ENCODE measurements around the gene SYP. TPM values are rescaled to one million over a fixed set of nuclear protein-coding genes. Genes with fewer than 3 reads are reported as not detected.

The SYP gene
- total and polyA plus RNA-seq, 3 donors from 2014 or later, result 1.7 to 3.4 (median 2.5) TPM

DNA sequence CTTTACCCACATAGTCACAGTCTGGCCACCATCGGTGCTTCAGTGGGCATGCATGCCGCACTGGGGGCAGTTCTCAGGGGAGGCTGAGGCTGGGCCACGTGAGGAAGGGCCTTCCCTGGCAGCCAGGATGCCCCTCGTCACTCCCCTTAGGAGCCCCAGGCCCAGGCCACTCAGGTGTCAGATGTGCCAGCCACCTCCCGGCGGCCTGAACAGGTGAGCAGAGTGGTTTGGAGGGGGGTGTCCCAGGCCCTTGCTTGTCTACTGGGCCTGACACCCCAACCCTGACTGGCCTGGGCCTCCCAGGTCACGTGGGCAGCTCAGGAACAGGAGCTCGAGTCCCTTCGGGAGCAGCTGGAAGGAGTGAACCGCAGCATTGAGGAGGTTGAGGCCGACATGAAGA is 47.4 kb upstream of the SYP start:
- Histone ChIP-seq H3K4me1 (no peaks in the 10 kb centered on the region), H3K4me3 (no peak overlapping the region), H3K27ac (no peak overlapping the region), H3K9me3 (no peaks in the 10 kb centered on the region), H3K36me3 (ENCODE audit: low read depth, missing control alignments) (no peaks in the 10 kb centered on the region), H3K27me3 (no peaks in the 10 kb centered on the region)
- no peak for DNase-seq
- 95 to 96% methylated on average over 5 to 6 of the region's 11 CpGs for WGBS, 2 donors
- TF ChIP-seq, protein P1, sequence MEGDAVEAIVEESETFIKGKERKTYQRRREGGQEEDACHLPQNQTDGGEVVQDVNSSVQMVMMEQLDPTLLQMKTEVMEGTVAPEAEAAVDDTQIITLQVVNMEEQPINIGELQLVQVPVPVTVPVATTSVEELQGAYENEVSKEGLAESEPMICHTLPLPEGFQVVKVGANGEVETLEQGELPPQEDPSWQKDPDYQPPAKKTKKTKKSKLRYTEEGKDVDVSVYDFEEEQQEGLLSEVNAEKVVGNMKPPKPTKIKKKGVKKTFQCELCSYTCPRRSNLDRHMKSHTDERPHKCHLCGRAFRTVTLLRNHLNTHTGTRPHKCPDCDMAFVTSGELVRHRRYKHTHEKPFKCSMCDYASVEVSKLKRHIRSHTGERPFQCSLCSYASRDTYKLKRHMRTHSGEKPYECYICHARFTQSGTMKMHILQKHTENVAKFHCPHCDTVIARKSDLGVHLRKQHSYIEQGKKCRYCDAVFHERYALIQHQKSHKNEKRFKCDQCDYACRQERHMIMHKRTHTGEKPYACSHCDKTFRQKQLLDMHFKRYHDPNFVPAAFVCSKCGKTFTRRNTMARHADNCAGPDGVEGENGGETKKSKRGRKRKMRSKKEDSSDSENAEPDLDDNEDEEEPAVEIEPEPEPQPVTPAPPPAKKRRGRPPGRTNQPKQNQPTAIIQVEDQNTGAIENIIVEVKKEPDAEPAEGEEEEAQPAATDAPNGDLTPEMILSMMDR (IDR thresholded peaks at IDR 0.05), result no peak
- TF ChIP-seq POLR2A (IDR thresholded peaks at IDR 0.05), result no peak
- intact Hi-C loops (cut with DNase I; ENCODE audit: low total_unique reads), result no loop called here

DNA sequence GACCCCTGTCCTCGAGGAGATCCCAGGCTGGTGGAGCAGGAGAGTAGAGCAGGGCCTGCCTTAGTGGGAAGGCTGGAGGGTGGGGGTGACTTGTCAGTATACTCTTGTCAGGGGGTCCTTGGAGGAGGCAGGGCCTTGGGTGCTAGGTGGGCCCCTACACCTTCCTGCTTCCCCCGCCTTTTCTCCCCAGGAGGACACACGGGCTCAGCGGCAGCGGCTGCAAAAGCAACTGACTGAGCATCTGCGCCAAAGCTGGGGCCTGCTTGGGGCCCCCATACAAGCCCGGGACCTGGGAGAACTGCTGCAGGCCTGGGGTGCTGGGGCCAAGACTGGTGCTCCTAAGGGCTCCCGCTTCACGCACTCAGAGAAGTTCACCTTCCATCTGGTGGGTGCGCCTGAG is 46.5 kb upstream of the SYP start:
- no peak overlapping the region for H3K4me3 ChIP-seq
- TF ChIP-seq, protein P1 (IDR thresholded peaks at IDR 0.05), result no peak
- no peak for TF ChIP-seq POLR2A (IDR thresholded peaks at IDR 0.05)
- intact Hi-C loops (cut with DNase I; ENCODE audit: low total_unique reads), result no loop called here
- H3K27me3 ChIP-seq, result no peaks in the 10 kb centered on the region
- no peaks in the 10 kb centered on the region for H3K9me3 ChIP-seq
- WGBS, 2 donors, result 95 to 100% methylated on average over 2 to 4 of the region's 10 CpGs
- H3K4me1 ChIP-seq, result no peaks in the 10 kb centered on the region
- DNase-seq, result no peak
- no peak overlapping the region for H3K27ac ChIP-seq
- no peaks in the 10 kb centered on the region for H3K36me3 ChIP-seq (ENCODE audit: low read depth, missing control alignments)

DNA sequence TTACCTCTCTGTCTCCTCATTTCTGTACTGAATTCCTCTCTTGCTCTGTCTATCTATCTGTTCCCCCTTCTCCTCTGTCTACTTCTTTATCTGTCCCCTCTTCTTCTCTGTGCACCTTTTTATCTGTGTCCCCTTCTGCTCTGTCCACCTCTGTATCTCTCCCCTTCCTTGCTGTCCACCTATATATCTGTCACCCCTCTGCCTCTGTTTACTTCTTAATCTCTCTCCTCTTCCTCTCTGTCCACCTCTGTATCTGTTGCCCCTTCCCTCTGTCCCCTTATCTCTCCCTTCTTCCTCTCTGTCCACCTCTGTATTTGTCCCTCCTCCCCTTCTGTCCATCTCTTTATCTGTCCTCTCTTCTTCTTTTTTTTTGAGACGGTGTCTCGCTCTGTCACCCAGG is 44.2 kb upstream of the SYP start:
- Histone ChIP-seq H3K27ac (no peak overlapping the region), H3K36me3 (ENCODE audit: low read depth, missing control alignments) (no peaks in the 10 kb centered on the region), H3K27me3 (no peaks in the 10 kb centered on the region), H3K9me3 (no peaks in the 10 kb centered on the region), H3K4me3 (no peak overlapping the region), H3K4me1 (no peaks in the 10 kb centered on the region)
- 94 to 100% methylated on average over 2 of the region's 2 CpGs for WGBS, 2 donors
- intact Hi-C loops (cut with DNase I; ENCODE audit: low total_unique reads), result no loop called here
- TF ChIP-seq, protein P1 (IDR thresholded peaks at IDR 0.05), result no peak
- TF ChIP-seq POLR2A (IDR thresholded peaks at IDR 0.05), result no peak
- DNase-seq, result no peak

DNA sequence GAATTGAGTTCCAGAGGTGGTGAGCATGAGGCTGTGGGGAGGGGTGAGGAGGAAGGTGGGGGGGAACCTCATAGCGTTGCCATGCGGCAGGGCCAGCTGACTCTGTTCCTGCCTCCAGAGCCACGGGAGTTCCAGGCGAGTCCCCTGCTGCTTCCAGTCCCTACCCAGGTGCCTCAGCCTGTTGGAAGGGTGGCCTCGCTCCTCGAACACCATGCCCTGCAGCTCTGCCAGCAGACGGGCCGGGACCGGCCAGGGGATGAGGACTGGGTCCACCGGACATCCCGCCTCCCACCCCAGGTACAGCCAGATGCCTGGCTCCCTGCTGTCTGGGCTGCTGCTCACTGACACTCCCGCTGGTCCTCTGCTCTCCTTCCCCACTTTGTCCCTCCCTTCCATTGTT is 43.2 kb upstream of the SYP start:
- intact Hi-C loops (cut with DNase I; ENCODE audit: low total_unique reads), result no loop called here
- TF ChIP-seq, protein P1 (IDR thresholded peaks at IDR 0.05), result no peak
- TF ChIP-seq POLR2A (IDR thresholded peaks at IDR 0.05), result no peak
- Histone ChIP-seq H3K27ac (no peak overlapping the region), H3K4me3 (no peak overlapping the region), H3K4me1 (no peaks in the 10 kb centered on the region), H3K9me3 (no peaks in the 10 kb centered on the region), H3K36me3 (ENCODE audit: low read depth, missing control alignments) (no peaks in the 10 kb centered on the region), H3K27me3 (no peaks in the 10 kb centered on the region)
- 90 to 93% methylated on average over 11 of the region's 12 CpGs for WGBS, 2 donors
- DNase-seq, result no peak

DNA sequence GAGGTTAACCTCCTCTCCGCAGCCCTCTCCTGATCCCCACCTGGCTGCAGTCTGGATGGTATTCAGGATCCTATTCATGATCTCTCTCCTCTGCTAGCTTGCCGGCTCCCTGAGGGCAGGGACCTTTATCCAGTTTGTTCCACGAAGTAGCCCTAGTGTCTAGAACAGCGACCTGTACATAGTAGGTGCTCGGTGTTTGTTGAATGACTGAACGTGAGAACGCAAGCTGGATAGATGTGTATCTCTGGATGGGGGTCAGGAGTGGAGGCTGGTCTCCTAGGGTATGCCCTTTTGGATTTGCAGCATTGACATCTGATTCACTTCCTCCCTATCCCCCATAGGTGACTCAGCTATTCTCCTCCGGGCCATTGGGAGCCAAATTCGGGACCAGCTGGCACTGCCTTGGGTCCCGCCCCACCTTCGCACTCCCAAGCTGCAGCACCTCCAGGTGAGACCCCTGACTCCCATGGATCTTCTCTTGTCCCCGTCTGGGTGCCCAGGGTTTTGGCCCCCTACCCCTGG is 42.6 kb upstream of the SYP start:
- 95 to 97% methylated on average over 5 to 12 of the region's 12 CpGs for WGBS, 2 donors

More for the DNA sequence above, 42.6 kb upstream of the SYP start:
- intact Hi-C loops (cut with DNase I; ENCODE audit: low total_unique reads), result no loop called here
- Histone ChIP-seq H3K36me3 (ENCODE audit: low read depth, missing control alignments) (no peaks in the 10 kb centered on the region), H3K4me3 (no peak overlapping the region), H3K4me1 (no peaks in the 10 kb centered on the region), H3K27ac (no peak overlapping the region), H3K9me3 (no peaks in the 10 kb centered on the region), H3K27me3 (no peaks in the 10 kb centered on the region)
- TF ChIP-seq, protein P1 (IDR thresholded peaks at IDR 0.05), result no peak
- no peak for TF ChIP-seq POLR2A (IDR thresholded peaks at IDR 0.05)
- DNase-seq, result no peak

Data from testis (tissue), 3 donors.